Colonic mucosa (tissue), 4 donors: ENCODE results near the gene C1orf226. TPM values are rescaled to one million over a fixed set of nuclear protein-coding genes. Genes with fewer than 3 reads are reported as not detected.

ENCODE experiments used
- DNase-seq: peaks from one replicate; pipeline ENCODE4 v3.0.0-alpha.2; 2020
- H3K27ac ChIP-seq: fragments of 200-600 bp; one replicate; pipeline ENCODE4 v1.8.0; 2021
- H3K27me3 ChIP-seq: fragments of 200-600 bp; one replicate; pipeline ENCODE4 v1.8.0; 2021
- H3K36me3 ChIP-seq: fragments of 200-600 bp; one replicate; pipeline ENCODE4 v1.8.0; 2021
- H3K4me1 ChIP-seq: fragments of 200-600 bp; one replicate; pipeline ENCODE4 v1.8.0; 2021; ENCODE audit warnings: mild to moderate bottlenecking
- H3K4me3 ChIP-seq: fragments of 200-600 bp; one replicate; pipeline ENCODE4 v1.8.0; 2021
- H3K9ac ChIP-seq, 2 donors: one replicate each; pipeline ENCODE4 v1.7.0; 2013; ENCODE audit warnings: control low read depth in 2 of 2, low read depth in 2 of 2, low read length in 2 of 2
- H3K9me3 ChIP-seq: fragments of 200-600 bp; one replicate; pipeline ENCODE4 v1.8.0; 2021
- CTCF ChIP-seq: fragments of 200-600 bp; IDR thresholded peaks from one replicate; pipeline ENCODE4 v1.8.0; 2022; ENCODE audit warnings: antibody characterized with exemption, mild to moderate bottlenecking
- intact Hi-C: fragments of 100-400 bp; cut with DNase I; formaldehyde crosslinking; loops from one replicate; pipeline ENCODE4 v1.14.1; 2022
- total RNA-seq, 2 donors: library from RNA; stranded (reverse); fragmentation: NEBNext Ultra II Directional in 1 of 2; extraction: Animal tissue kit (Norgen Biotek cat#: 25700) in 1 of 2; gene quantifications; one replicate each; pipeline ENCODE4 v1.2.1, GENCODE V29; 2021
- donor health status: healthy.
- donor health status: DM: no; HTN: no; CAD: no.
- donor health status: DM: no; HTN: no; CAD: no.

Gene C1orf226
- total RNA-seq, 2 donors from 2014 or later, result 26.9 to 54.0 TPM

GRCh38 chr1:162385280-162385623 is 3.7 kb downstream of the C1orf226 start:
- H3K27ac ChIP-seq, result no peak overlapping the region
- H3K9ac ChIP-seq, result no peak overlapping the region
- intact Hi-C loops, result loop anchor here (10.0 kb wide), 1 partner anchor 100 kb away; no protein-coding TSS in a partner anchor
- no peaks in the 10 kb centered on the region for H3K27me3 ChIP-seq
- H3K9me3 ChIP-seq, result no peaks in the 10 kb centered on the region
- H3K4me1 ChIP-seq, result no peaks in the 10 kb centered on the region
- H3K4me3 ChIP-seq, result no peak overlapping the region
- DNase-seq, result no peak
- TF ChIP-seq CTCF, result no peak
- H3K36me3 ChIP-seq, result no peaks in the 10 kb centered on the region

GRCh38 chr1:162385702-162386101 is 4.2 kb downstream of the C1orf226 start:
- H3K4me1 ChIP-seq, result no peaks in the 10 kb centered on the region
- intact Hi-C loops, result loop anchor here (10.0 kb wide), 1 partner anchor 101 kb away; no protein-coding TSS in a partner anchor
- H3K27ac ChIP-seq, result no peak overlapping the region
- H3K9ac ChIP-seq, result no peak overlapping the region
- H3K27me3 ChIP-seq, result no peaks in the 10 kb centered on the region
- H3K36me3 ChIP-seq, result no peaks in the 10 kb centered on the region
- no peak overlapping the region for H3K4me3 ChIP-seq
- no peak for DNase-seq
- TF ChIP-seq CTCF, result no peak
- H3K9me3 ChIP-seq, result no peaks in the 10 kb centered on the region

GRCh38 chr1:162386292-162387225 is 5.0 kb downstream of the C1orf226 start:
- H3K4me3 ChIP-seq, result no peak overlapping the region
- H3K36me3 ChIP-seq, result no peaks in the 10 kb centered on the region
- no peak overlapping the region for H3K9ac ChIP-seq
- DNase-seq, result no peak
- no peaks in the 10 kb centered on the region for H3K9me3 ChIP-seq
- H3K27ac ChIP-seq, result no peak overlapping the region
- intact Hi-C loops, result loop anchor here (10.0 kb wide), 1 partner anchor 102 kb away; no protein-coding TSS in a partner anchor
- no peaks in the 10 kb centered on the region for H3K4me1 ChIP-seq
- TF ChIP-seq CTCF, result no peak
- no peaks in the 10 kb centered on the region for H3K27me3 ChIP-seq

- intact Hi-C loops, result loop anchor here (10.0 kb wide), 1 partner anchor 103 kb away; no protein-coding TSS in a partner anchor
- no peak for TF ChIP-seq CTCF
These were observed 5.9 kb downstream of the C1orf226 start for GRCh38 chr1:162387226-162388082.

GRCh38 chr1:162388083-162388594 is 6.6 kb downstream of the C1orf226 start:
- Histone ChIP-seq H3K27me3 (no peaks in the 10 kb centered on the region), H3K27ac (peak overlapping the region; percentile 50), H3K4me1 (no peaks in the 10 kb centered on the region), H3K36me3 (no peaks in the 10 kb centered on the region), H3K9ac (no peak overlapping the region), H3K4me3 (no peak overlapping the region), H3K9me3 (no peaks in the 10 kb centered on the region)
- no peak for DNase-seq
- intact Hi-C loops, result loop anchor here (10.0 kb wide), 1 partner anchor 103 kb away; no protein-coding TSS in a partner anchor
- no peak for TF ChIP-seq CTCF

More at GRCh38 chr1:162387226-162388082, 5.9 kb downstream of the C1orf226 start:
- Histone ChIP-seq H3K27ac (no peak overlapping the region), H3K4me1 (no peaks in the 10 kb centered on the region), H3K9ac (no peak overlapping the region), H3K4me3 (no peak overlapping the region), H3K9me3 (no peaks in the 10 kb centered on the region), H3K36me3 (no peaks in the 10 kb centered on the region), H3K27me3 (no peaks in the 10 kb centered on the region)
- no peak for DNase-seq
